ENCODE data around the gene NUP58. TPM values are rescaled to one million over a fixed set of nuclear protein-coding genes. Genes with fewer than 3 reads are reported as not detected.
"Not testable (repeated sequence)": the region's sequence is repeated elsewhere in the genome, so short reads cannot be mapped to it uniquely, and the experiment has no call there.

Gene NUP58
- total RNA-seq, 3 donors from 2014 or later (not counting 1 experiment from before 2014, with no cell fraction given): 47.4 to 60.0 (median 50.6) TPM

DNA sequence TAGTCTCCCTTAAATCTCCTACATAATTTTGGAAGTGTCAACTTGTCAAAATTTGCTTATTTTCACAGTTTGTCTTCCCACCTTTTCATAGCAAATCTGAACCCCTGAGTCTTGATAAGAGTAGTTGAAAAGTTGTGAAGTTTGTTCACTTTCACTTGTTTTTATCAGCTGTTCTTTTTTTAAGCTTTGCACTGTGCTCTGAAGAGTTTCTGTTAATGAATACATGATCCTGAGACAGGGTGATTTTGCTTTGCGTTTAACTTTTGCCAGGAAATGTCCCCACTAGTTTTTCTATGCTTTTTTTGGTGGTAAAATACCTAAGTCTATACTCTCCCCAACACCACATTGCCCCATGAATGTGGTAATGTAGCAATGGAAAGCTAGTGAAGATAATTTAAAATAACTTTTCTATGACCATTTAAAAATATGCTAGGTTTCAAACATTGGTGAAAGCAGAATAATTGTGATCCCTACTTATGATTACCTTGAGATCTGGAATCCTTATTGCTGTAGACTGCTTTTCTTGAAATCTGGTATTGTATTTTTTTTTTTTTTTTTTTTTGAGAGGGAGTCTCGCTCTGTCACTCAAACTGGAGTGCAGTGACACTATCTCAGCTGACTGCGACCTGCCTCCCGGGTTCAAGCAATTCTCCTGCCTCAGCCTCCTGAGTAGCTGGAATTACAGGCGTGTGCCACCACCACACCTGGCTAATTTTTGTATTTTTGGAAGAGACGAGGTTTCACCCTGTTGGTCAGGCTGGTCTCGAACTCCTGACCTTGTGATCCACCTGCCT lies 5.4 kb downstream of the NUP58 start:
- TF ChIP-seq, protein P1, sequence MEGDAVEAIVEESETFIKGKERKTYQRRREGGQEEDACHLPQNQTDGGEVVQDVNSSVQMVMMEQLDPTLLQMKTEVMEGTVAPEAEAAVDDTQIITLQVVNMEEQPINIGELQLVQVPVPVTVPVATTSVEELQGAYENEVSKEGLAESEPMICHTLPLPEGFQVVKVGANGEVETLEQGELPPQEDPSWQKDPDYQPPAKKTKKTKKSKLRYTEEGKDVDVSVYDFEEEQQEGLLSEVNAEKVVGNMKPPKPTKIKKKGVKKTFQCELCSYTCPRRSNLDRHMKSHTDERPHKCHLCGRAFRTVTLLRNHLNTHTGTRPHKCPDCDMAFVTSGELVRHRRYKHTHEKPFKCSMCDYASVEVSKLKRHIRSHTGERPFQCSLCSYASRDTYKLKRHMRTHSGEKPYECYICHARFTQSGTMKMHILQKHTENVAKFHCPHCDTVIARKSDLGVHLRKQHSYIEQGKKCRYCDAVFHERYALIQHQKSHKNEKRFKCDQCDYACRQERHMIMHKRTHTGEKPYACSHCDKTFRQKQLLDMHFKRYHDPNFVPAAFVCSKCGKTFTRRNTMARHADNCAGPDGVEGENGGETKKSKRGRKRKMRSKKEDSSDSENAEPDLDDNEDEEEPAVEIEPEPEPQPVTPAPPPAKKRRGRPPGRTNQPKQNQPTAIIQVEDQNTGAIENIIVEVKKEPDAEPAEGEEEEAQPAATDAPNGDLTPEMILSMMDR (IDR thresholded peaks at IDR 0.05): no peak
- peaks cover 9% of the 10 kb centered on the region for H3K36me3 Mint-ChIP-seq
- H3K4me3 Mint-ChIP-seq: no peak overlapping the region
- no peaks in the 10 kb centered on the region for H3K9me3 Mint-ChIP-seq
- H3K36me3 ChIP-seq (ENCODE audit: control insufficient read depth, insufficient read depth, low read length): peaks cover 25% of the 10 kb centered on the region
- H3K9me3 ChIP-seq (ENCODE audit: control insufficient read depth, insufficient read depth, low read length): no peaks in the 10 kb centered on the region
- no peaks in the 10 kb centered on the region for H3K27me3 ChIP-seq (ENCODE audit: control insufficient read depth, insufficient read depth, low read length)
- H3K27ac ChIP-seq (ENCODE audit: low read length): no peak overlapping the region
- no peak overlapping the region for H3K4me3 ChIP-seq (ENCODE audit: low read length)
- no peak for DNase-seq
- peaks cover 3% of the 10 kb centered on the region for H3K4me1 ChIP-seq (ENCODE audit: control insufficient read depth, insufficient read depth, low read length)
- H3K4me1 Mint-ChIP-seq: peaks cover 29 to 32% of the 10 kb centered on the region in 2 donors
- 98% methylated on average over 6 of the region's 7 CpGs for WGBS (ENCODE audit: insufficient coverage)
- ATAC-seq: no peak
- no peak overlapping the region for H3K27ac Mint-ChIP-seq
- H3K27me3 Mint-ChIP-seq (ENCODE audit: low read depth in 2 of 2): no peaks in the 10 kb centered on the region
- intact Hi-C loops (cut with micrococcal nuclease): no loop called here

DNA sequence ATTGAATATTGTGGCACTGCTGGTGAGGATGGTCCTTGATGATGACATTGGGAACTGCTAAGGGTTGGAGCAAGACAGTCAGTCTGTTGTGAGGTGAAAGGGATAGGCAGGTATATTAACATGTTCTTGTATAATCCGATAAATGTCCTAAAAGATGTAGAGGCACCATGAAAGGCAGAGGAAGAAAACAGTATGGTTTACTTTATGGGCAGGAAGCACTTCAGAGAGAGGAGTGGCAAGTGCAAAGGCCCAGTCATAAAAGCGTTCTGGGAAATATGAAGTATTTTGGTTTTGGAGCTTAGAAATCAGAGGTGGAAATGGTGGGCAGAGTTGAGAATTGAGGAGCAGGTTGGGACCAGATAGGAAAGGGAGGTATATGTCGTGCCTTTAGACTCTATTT lies 9.5 kb downstream of the NUP58 start:
- Histone ChIP-seq H3K4me3 (ENCODE audit: low read length) (no peak overlapping the region), H3K9me3 (ENCODE audit: control insufficient read depth, insufficient read depth, low read length) (no peaks in the 10 kb centered on the region), H3K4me1 (ENCODE audit: control insufficient read depth, insufficient read depth, low read length) (no peaks in the 10 kb centered on the region), H3K36me3 (ENCODE audit: control insufficient read depth, insufficient read depth, low read length) (peaks cover 62% of the 10 kb centered on the region), H3K27me3 (ENCODE audit: control insufficient read depth, insufficient read depth, low read length) (no peaks in the 10 kb centered on the region), H3K27ac (ENCODE audit: low read length) (no peak overlapping the region)
- Mint-ChIP-seq H3K4me3 (no peak overlapping the region), H3K4me1 (peaks cover 6 to 11% of the 10 kb centered on the region in 2 donors), H3K36me3 (peaks cover 15% of the 10 kb centered on the region), H3K27ac (no peak overlapping the region), H3K27me3 (ENCODE audit: low read depth in 2 of 2) (no peaks in the 10 kb centered on the region), H3K9me3 (no peaks in the 10 kb centered on the region)
- WGBS (ENCODE audit: insufficient coverage): 97% methylated on average over 3 of the region's 3 CpGs
- intact Hi-C loops (cut with micrococcal nuclease): no loop called here
- no peak for ATAC-seq
- DNase-seq: no peak
- TF ChIP-seq, protein P1 (IDR thresholded peaks at IDR 0.05): no peak

DNA sequence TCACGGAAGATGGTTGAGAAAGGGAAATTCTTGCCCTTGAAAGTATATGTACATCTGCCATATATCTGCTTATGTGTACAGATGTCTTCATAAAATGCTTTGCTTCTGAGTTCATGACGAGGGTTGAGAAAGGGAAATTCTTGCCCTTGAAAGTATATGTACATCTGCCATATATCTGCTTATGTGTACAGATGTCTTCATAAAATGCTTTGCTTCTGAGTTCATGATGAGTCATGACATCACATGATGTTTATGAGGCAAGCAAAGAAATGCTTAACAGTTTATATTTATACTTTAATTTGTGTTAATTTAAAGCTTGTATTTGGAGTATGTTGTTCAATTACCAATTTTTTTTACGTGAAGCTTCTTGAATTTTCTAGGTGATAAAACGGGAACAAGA lies 17.5 kb downstream of the NUP58 start:
- H3K4me3 ChIP-seq (ENCODE audit: low read length); ATAC-seq; H3K4me3 Mint-ChIP-seq; H3K4me1 ChIP-seq (ENCODE audit: control insufficient read depth, insufficient read depth, low read length); H3K36me3 Mint-ChIP-seq; H3K27ac Mint-ChIP-seq; H3K27me3 ChIP-seq (ENCODE audit: control insufficient read depth, insufficient read depth, low read length); H3K27me3 Mint-ChIP-seq (ENCODE audit: low read depth in 2 of 2); H3K9me3 ChIP-seq (ENCODE audit: control insufficient read depth, insufficient read depth, low read length); H3K4me1 Mint-ChIP-seq; H3K9me3 Mint-ChIP-seq; H3K27ac ChIP-seq (ENCODE audit: low read length); intact Hi-C loops (cut with micrococcal nuclease); DNase-seq: not testable (repeated sequence)
- peaks cover 71% of the 10 kb centered on the region for H3K36me3 ChIP-seq (ENCODE audit: control insufficient read depth, insufficient read depth, low read length)
- 80% methylated on average over 1 of the region's 4 CpGs for WGBS (ENCODE audit: insufficient coverage)

DNA sequence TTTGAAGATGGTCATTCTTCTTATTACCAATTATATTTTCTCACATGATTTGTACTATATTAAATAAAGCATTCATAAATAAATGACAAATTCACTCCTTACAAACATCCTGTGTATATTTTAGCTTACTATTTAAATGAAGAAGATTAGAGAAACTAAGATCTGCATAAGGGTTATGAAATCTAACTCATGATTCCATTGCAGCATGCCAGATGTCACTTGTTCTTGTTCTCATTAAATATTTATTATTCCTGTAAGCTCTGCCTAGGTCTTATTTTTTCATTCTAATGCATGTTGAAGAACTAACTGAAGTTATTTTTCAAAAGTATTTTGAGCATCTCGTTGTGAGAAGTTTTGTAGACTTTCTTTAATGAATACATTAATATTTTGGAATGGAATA lies 18.3 kb downstream of the NUP58 start:
- H3K36me3 ChIP-seq (ENCODE audit: control insufficient read depth, insufficient read depth, low read length): peaks cover 68% of the 10 kb centered on the region
- H3K27ac ChIP-seq (ENCODE audit: low read length): no peak overlapping the region
- no CpG with 5 or more reads among the region's 1 CpG for WGBS (ENCODE audit: insufficient coverage)
- Mint-ChIP-seq H3K27ac (no peak overlapping the region), H3K27me3 (ENCODE audit: low read depth in 2 of 2) (no peaks in the 10 kb centered on the region), H3K36me3 (no peaks in the 10 kb centered on the region), H3K4me3 (no peak overlapping the region), H3K4me1 (no peaks in the 10 kb centered on the region), H3K9me3 (no peaks in the 10 kb centered on the region)
- intact Hi-C loops (cut with micrococcal nuclease): no loop called here
- no peak for ATAC-seq
- H3K27me3 ChIP-seq (ENCODE audit: control insufficient read depth, insufficient read depth, low read length): no peaks in the 10 kb centered on the region
- no peaks in the 10 kb centered on the region for H3K9me3 ChIP-seq (ENCODE audit: control insufficient read depth, insufficient read depth, low read length)
- TF ChIP-seq, protein P1 (IDR thresholded peaks at IDR 0.05): no peak
- H3K4me1 ChIP-seq (ENCODE audit: control insufficient read depth, insufficient read depth, low read length): no peaks in the 10 kb centered on the region
- no peak overlapping the region for H3K4me3 ChIP-seq (ENCODE audit: low read length)
- DNase-seq: no peak
